NK-92 (cell line): ENCODE data around the gene CD4.

ENCODE experiments used
- DNase-seq: peaks from one replicate; lab custom pipeline; 2025; ENCODE audit not compliant: unreplicated experiment; lab: John Stamatoyannopoulos, UW

CD4 gene

DNA sequence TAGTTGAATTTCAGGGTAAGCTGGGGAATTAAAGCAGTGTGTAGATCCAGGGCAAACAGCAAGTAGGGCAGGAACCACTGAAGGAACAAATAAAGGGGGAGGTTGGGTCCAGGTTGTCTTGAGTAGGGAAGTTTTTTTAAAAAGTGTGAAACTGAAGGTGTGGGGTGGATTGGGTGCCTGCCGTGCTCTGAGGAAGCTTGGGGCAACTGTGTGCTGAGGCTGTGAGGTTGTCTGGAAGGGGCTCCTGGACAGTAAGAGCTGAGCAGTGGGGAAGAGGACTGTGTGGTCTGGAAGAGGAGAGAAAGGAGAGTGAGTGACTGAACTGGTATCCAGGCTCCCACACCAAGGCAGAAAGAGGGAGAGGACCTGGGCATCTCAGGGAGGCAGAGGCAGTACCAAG lies 21.4 kb downstream of the CD4 start:
- DNase-seq = no peak

DNA sequence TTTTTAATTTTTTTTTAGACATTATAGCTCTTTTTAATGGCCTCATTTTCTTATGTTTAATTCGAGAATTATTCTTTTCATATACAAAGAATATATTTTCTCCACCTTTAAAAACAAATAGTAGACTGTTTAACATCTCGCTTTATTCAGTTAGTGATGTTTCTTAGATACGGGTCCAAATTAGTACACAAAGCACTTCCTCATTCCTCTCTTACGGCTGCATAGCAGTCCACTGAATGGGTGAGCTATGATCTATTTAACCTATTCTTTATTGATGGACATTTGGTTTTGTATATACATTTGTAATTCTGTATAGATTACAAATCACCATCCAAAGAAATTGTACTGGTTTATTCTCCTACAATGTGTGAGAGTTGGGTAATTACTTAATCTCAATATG lies 24.0 kb downstream of the CD4 start:
- no peak for DNase-seq

DNA sequence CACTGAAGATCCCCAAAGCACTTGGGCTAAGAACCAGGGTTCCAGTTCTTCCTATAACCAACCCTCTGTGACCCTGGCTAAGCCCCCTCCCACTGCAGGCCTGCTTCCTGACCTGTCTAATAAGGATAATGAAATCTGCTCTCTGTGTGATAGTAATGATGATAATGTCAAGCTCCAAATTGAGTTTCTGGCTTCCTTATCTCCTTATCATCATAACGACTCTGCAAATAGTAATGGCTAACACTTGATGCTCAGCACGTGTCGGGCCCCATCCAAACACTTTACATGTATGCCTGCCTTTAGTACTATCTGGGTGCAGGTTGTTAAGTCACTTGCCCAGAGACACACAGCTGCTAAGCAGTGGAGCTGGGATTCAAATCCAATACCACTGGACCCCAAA lies 27.3 kb downstream of the CD4 start:
- DNase-seq = no peak

DNA sequence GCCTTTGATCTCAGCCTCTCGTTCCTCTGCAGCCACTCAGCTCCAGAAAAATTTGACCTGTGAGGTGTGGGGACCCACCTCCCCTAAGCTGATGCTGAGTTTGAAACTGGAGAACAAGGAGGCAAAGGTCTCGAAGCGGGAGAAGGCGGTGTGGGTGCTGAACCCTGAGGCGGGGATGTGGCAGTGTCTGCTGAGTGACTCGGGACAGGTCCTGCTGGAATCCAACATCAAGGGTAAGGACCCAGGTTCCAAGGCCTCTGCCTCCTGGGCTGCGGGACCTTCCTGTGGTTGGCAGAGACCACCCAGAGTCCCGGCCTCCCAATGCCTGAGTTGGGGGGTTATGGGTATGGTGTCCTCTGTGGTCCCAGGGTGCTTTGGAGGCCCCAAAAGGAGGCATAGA lies 27.8 kb downstream of the CD4 start:
- no peak for DNase-seq

DNA sequence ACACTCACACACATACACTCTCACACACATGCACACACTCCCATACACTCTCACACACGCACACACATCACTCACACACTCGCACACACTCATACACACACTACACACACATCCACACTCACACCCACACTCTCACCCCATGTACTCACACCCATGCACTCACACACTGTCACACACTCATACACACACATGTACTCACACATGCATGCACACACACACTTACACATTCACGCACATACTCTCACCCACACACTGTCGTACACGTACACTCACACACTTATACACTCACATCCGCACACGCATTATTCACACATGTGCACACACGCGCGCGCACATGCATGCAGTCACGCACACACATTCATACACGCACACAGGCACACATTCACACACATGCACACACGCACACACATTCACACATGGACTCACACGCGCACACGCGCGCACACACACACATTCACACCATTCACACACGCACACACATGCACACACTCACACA lies 28.4 kb downstream of the CD4 start:
- DNase-seq = no peak

DNA sequence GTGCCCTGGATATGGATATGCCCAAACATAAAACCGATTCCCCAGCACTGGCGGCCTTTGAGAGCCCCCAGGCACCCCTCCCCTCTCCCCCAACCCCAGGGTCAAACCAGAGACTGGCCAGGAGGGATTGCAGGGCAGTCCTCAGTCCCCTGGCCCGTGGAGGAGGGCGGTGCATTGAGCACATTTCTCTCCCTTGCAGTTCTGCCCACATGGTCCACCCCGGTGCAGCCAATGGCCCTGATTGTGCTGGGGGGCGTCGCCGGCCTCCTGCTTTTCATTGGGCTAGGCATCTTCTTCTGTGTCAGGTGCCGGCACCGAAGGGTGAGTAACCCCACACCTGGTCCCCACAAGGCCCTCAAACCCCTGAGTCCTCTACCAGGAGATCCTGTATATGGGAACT lies 28.9 kb downstream of the CD4 start:
- no peak for DNase-seq

DNA sequence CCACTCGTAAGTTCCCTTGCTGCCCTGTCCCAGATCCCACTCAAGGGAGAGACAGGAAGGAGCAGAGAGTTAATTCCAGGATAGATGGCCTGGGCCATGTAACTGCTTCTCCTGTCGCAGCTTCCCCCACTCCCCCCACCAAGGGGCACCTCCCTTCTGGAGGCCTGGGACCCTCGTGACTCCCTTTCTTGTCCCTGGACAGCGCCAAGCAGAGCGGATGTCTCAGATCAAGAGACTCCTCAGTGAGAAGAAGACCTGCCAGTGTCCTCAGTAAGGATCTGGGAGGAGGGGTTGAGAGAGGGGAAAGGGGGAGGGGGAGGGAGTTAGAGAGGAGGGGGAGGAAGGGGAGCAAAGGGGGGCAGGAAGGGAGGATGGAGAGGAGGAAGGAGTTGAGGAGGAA lies 29.3 kb downstream of the CD4 start:
- no peak for DNase-seq

DNA sequence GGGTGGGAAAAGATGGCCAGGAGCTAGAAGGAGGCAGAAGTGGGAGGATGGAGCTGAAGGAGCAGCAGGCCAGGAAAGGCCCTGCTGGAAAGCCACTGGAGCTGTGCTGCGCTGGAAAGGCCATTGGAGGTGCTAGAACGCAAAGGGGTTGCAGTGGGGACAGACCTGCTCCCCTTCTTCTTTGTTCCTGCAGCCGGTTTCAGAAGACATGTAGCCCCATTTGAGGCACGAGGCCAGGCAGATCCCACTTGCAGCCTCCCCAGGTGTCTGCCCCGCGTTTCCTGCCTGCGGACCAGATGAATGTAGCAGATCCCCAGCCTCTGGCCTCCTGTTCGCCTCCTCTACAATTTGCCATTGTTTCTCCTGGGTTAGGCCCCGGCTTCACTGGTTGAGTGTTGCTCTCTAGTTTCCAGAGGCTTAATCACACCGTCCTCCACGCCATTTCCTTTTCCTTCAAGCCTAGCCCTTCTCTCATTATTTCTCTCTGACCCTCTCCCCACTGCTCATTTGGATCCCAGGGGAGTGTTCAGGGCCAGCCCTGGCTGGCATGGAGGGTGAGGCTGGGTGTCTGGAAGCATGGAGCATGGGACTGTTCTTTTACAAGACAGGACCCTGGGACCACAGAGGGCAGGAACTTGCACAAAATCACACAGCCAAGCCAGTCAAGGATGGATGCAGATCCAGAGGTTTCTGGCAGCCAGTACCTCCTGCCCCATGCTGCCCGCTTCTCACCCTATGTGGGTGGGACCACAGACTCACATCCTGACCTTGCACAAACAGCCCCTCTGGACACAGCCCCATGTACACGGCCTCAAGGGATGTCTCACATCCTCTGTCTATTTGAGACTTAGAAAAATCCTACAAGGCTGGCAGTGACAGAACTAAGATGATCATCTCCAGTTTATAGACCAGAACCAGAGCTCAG lies 30.0 kb downstream of the CD4 start:
- DNase-seq = no peak

DNA sequence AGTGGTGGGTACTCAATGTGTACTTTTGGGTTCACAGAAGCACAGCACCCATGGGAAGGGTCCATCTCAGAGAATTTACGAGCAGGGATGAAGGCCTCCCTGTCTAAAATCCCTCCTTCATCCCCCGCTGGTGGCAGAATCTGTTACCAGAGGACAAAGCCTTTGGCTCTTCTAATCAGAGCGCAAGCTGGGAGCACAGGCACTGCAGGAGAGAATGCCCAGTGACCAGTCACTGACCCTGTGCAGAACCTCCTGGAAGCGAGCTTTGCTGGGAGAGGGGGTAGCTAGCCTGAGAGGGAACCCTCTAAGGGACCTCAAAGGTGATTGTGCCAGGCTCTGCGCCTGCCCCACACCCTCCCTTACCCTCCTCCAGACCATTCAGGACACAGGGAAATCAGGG lies 30.8 kb downstream of the CD4 start:
- DNase-seq = no peak

DNA sequence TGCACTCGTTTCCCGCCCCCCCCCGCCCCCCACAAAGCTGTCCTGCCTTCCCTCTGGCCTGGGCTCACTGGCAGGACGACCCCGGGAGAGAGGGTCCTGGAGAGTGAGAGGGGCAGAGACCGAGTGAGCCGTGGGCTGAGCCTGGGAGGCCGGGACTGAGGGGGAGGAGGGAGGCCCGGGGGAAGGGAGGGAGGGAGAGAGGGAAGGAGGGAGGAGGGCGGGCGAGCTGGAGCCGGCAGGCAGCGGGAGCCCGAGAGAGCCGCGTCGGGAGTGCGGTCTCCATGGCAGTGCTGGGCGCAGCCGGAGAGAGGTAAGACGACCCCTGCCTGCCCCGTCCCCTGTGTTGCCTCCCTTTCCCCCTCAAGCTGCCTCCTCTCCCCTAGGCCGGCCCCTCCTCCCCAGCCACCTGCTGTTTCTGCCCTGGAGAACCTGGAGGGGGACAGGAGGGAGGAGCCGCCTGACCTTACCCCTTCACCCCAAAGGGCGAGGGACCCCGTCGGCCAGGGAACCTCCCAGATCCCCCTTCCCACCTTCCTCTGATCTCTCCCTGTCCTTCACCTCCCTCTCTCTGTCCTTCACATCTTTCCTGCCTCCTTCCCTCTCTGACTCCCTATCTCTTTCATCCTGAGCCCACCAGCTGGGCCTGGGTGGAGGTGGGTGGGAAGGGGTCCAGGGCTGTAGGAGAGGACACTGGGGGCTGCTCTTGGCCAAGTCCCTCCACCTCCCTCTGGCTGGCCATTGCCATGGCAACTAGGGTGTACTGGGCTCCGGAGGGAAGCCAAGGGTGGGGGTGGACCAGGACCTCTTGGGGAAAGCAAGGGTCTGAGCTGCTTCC lies 32.5 kb downstream of the CD4 start, which contains the start of gene GPR162:
Gene GPR162, plus strand, starts transcription at position 231 of the 835 bp plus-strand sequence. CDS start 2,078 bp downstream, outside the sequence.
- DNase-seq = no peak

DNA sequence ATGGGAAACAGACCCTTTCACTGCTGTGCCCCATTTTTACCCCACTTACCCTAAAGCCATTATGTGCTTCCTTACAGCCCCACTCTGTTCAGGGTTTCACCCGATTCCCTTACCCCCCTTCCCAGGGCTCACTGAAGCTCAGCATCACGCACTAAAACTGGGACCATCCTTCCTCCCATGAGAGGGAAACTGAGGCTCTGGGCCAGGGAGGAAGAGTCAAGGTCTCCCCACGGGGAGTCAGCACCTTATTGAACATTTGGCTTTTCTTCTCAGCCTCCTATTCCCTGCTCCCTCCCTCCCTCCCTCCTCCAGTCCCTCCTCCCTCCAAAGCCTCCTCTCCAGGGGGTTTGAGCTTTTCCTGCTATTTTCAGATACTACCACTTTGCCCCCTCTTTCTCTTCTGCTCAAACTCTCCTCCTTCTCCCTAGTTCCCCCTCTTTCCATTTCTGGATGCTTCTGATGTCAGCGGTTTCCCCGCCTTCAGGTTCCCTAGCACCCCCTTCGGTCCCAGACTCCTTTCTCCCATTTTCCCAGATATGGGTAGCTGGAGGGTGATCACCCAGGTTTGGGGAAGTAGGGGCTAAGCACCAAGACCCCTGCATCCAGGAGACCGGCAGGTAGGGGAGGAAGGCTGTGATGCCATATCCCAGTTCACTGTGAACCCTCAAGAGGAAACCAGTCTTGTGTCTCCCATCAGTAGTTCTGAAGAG lies 33.3 kb downstream of the CD4 start:
- no peak for DNase-seq

DNA sequence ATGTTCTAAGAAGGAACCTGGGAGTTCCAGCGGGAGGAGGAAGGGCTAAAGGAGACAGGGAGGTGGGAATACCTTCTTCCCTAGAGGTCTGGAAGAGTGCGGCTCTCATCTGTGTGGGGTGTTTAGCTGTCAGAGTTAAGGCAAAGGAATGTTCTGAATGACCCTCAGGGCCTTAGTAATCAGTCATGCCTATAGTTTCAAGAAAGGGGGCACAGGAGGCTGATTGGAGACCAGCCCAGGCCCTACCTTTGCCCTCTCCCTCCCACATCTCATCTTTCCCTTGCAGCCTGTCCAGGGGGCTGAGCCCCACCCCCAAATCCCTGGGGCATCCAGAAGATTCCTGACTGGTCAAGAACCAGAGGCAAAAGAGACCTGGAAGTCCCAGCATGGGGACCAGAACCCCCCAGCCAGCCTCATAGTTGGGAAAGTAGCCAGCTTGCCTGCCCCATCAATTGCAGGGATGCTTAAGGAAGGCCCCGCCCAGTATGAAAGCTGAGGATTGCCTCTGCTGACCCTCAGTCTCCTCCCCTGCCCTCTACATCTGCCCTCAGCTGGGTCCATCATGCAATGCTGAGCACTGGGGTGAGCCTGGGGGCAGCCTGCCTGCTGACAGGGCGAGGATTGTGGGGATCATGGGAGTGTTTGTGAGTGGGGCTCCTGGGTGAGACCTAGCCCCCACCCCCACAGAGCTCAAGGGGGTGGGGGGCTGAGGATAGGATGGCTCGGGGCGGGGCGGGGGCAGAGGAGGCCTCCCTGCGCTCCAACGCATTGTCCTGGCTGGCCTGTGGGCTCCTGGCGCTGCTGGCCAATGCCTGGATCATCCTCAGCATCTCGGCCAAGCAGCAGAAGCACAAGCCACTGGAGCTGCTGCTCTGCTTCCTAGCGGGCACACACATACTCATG lies 34.1 kb downstream of the CD4 start:
- DNase-seq = no peak

DNA sequence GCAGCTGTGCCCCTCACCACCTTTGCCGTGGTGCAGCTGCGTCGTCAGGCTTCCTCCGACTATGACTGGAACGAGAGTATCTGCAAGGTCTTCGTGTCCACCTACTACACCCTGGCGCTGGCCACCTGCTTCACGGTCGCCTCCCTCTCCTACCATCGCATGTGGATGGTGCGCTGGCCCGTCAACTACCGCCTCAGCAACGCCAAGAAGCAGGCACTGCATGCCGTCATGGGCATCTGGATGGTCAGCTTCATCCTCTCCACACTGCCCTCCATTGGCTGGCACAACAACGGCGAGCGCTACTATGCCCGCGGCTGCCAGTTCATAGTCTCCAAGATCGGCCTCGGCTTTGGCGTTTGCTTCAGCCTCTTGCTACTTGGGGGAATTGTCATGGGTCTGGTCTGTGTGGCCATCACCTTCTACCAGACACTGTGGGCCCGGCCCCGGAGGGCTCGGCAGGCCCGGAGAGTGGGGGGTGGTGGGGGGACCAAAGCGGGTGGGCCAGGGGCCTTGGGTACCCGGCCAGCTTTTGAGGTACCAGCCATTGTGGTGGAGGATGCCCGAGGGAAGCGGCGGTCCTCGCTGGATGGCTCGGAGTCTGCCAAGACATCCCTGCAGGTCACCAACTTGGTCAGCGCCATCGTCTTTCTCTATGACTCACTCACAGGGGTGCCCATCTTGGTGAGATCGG lies 34.9 kb downstream of the CD4 start:
- DNase-seq = no peak

DNA sequence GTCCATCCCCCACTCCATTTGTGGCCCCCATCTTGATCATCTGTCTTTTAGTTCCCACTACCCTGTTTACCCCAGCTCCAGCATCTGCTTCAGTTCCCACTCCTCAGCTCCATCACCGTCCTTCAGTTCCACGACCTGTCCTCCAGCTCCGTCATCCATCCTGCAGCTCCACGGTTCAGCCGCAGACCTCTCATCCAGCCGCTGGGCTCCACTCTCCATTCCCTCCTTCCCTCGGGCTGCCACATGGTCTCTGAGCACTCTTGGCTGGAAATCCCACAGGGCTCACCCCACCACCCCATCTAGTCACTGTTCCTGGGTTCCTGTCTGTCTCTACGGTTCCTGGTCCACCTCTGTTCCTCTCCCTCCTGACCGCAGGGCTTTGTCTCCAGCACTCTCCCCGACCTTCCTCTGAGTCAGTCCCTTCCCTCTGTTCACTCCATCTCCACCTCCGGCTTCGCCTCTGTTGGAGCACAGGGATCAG lies 35.6 kb downstream of the CD4 start:
- no peak for DNase-seq

DNA sequence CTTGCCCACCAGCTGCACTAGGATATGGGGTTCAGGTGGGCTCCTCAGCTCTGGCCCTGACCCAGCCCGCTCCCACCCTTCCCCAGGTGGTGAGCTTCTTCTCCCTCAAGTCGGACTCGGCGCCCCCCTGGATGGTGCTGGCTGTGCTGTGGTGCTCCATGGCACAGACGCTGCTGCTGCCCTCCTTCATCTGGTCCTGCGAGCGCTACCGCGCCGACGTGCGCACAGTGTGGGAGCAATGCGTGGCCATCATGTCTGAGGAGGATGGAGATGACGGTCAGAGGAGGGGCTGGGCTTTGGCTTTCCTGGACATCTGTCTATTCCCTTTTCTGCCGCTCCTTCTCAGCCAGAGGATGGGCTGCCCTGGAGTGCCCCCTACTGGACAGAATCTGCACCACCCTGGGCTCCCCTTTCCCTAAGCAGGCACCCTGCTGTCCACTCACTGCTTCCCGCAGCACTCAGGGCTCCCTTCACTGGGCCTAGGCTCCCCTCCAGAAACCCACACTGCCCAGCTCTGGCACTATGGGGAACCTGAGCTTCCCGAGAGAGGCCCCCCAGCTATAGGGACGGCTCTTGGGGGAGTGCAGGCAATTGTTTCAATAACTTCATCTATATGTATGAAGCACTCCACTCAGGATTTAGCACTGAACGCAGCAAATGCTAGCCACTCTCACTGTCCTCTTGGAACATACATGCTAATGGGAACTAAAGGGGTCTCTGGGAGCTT lies 36.2 kb downstream of the CD4 start:
- DNase-seq = no peak

DNA sequence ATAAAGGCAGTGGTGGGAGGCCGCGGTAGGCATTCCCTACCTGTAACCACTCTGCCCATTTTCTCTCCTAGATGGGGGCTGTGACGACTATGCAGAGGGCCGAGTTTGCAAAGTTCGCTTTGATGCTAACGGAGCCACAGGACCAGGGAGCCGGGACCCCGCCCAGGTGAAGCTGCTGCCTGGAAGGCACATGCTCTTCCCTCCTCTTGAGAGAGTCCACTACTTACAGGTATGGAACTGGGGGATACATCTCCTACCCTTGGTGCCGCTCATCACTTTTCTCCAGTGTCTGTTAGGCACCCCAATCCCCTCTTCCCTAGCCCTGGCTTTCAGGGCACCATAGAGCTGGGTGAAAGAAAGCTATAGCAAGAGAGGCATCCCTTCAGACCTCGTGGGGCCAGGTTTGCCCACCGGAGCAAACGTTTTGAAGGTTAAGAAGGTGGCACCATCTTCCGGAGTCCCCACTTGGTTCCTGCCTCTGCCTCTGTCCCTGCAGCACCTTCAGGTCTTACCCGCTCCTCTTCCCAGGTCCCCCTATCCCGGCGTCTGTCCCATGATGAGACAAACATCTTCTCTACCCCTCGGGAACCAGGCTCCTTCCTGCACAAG lies 36.9 kb downstream of the CD4 start:
- no peak for DNase-seq

DNA sequence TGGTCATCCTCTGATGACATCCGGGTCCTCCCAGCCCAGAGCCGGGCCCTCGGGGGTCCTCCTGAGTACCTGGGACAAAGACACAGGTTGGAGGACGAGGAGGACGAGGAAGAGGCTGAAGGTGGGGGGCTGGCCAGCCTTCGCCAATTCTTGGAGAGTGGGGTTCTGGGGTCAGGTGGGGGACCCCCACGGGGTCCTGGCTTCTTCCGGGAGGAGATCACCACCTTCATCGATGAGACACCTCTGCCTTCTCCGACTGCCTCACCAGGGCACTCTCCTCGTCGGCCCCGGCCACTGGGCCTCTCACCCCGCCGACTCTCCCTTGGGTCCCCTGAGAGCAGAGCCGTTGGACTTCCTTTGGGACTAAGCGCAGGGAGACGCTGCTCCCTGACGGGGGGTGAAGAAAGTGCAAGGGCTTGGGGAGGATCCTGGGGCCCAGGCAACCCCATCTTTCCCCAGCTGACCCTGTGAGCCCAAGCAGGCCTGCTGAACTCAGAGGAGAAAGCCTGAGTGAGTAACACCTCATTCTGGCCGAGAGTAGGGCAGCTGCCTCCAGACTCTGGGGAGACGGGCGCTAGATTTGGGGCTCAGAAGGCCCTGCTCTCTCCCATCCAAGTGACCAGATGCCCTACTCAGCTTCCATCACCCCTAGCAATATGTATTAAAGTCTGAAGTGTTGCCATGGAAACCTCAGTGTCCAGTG lies 37.6 kb downstream of the CD4 start:
- no peak for DNase-seq

DNA sequence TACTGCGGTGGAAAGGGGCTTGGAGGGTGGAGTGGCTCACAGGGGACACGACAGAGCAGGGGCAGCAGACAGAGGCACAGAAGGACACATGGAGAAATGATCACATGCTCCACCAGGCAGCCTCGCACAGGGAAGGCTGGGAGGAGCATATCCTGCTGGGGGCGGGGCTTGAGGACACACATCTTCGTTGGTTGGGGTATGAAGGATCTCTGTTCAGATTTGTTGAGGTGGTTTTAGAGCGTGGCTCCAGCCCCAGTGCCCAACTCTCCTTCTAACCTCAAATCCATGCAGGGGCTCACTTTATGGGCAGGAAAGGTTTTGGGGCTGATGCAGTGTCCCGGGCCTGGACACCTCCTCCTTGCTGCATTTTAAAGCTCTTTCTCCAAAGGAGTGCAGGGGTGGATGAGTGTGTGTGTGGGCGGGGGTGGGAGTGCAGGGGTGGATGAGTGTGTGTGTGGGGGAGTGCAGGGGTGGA lies 38.1 kb downstream of the CD4 start:
- no peak for DNase-seq
